Nephron (organoid): ENCODE results near the gene UBE4B.
"Not testable (repeated sequence)": the region's sequence is repeated elsewhere in the genome, so short reads cannot be mapped to it uniquely, and the experiment has no call there.

Experiments
- H3K27ac Mint-ChIP-seq, 3 experiments: 2 replicates each; pipeline ENCODE4 v1.8.0; 2020; ENCODE audit warnings: mixed read lengths in 3 of 3, mild to moderate bottlenecking in 2 of 3, moderate library complexity in 1 of 3
- H3K27me3 Mint-ChIP-seq: 2 replicates; pipeline ENCODE4 v1.8.0; 2021; ENCODE audit warnings: low read depth, mild to moderate bottlenecking, moderate library complexity, mixed read lengths
- H3K36me3 Mint-ChIP-seq: 2 replicates; pipeline ENCODE4 v1.8.0; 2020; ENCODE audit warnings: low read depth, mixed read lengths
- H3K4me1 Mint-ChIP-seq: 2 replicates; pipeline ENCODE4 v1.8.0; 2020; ENCODE audit warnings: mixed read lengths
- H3K4me3 Mint-ChIP-seq, 3 experiments: 2 replicates each; pipeline ENCODE4 v1.8.0; 2020; ENCODE audit warnings: mild to moderate bottlenecking in 3 of 3, mixed read lengths in 3 of 3, moderate library complexity in 2 of 3
- H3K9me3 Mint-ChIP-seq: 2 replicates; pipeline ENCODE4 v1.8.0; 2020; ENCODE audit warnings: mixed read lengths
- CTCF ChIP-seq, 3 experiments: fragments of 200-600 bp; sonication (generic); IDR thresholded peaks; one replicate each; pipeline ENCODE4 v1.5.0; 2021; ENCODE audit warnings: antibody characterized with exemption in 3 of 3; ENCODE audit not compliant: unreplicated experiment in 3 of 3

The UBE4B gene

GRCh38 chr1:10217748-10218441 is 185.1 kb downstream of the UBE4B start:
- TF ChIP-seq CTCF (IDR thresholded peaks at IDR 0.05; ENCODE audit: unreplicated experiment in 3 of 3) = no peak
- peak overlapping the region; percentile 54 to 73 (median 63) for H3K27ac Mint-ChIP-seq
- H3K4me1 Mint-ChIP-seq = peaks cover 39% of the 10 kb centered on the region
- peaks cover 4% of the 10 kb centered on the region for H3K36me3 Mint-ChIP-seq
- peak overlapping the region in 1 of 3 experiments; percentile 50 for H3K4me3 Mint-ChIP-seq
- no peaks in the 10 kb centered on the region for H3K27me3 Mint-ChIP-seq
- no peaks in the 10 kb centered on the region for H3K9me3 Mint-ChIP-seq

- Mint-ChIP-seq H3K36me3 (peaks cover 7% of the 10 kb centered on the region), H3K4me3 (no peak overlapping the region), H3K9me3 (no peaks in the 10 kb centered on the region), H3K27me3 (no peaks in the 10 kb centered on the region), H3K27ac (no peak overlapping the region), H3K4me1 (peaks cover 29% of the 10 kb centered on the region)
- TF ChIP-seq CTCF (IDR thresholded peaks at IDR 0.05; ENCODE audit: unreplicated experiment in 3 of 3) = no peak
These were observed 187.4 kb downstream of the UBE4B start for GRCh38 chr1:10220200-10220599.

- H3K4me3 Mint-ChIP-seq, H3K9me3 Mint-ChIP-seq, H3K27me3 Mint-ChIP-seq, H3K27ac Mint-ChIP-seq: not testable (repeated sequence)
- H3K36me3 Mint-ChIP-seq = peaks cover 12% of the 10 kb centered on the region
- peaks cover 30% of the 10 kb centered on the region for H3K4me1 Mint-ChIP-seq
These were observed 187.9 kb downstream of the UBE4B start for GRCh38 chr1:10220657-10221056.

GRCh38 chr1:10225573-10225972 is 192.8 kb downstream of the UBE4B start:
- H3K27ac Mint-ChIP-seq = peak overlapping the region in 2 of 3 experiments; percentile 4 to 57
- peaks cover 20% of the 10 kb centered on the region for H3K4me1 Mint-ChIP-seq
- H3K36me3 Mint-ChIP-seq = peaks cover 16% of the 10 kb centered on the region
- H3K27me3 Mint-ChIP-seq = no peaks in the 10 kb centered on the region
- H3K9me3 Mint-ChIP-seq = no peaks in the 10 kb centered on the region
- no peak for TF ChIP-seq CTCF (IDR thresholded peaks at IDR 0.05; ENCODE audit: unreplicated experiment in 3 of 3)
- no peak overlapping the region for H3K4me3 Mint-ChIP-seq

GRCh38 chr1:10228528-10228927 is 195.8 kb downstream of the UBE4B start:
- H3K27ac Mint-ChIP-seq = no peak overlapping the region
- no peaks in the 10 kb centered on the region for H3K27me3 Mint-ChIP-seq
- peaks cover 31% of the 10 kb centered on the region for H3K4me1 Mint-ChIP-seq
- TF ChIP-seq CTCF (IDR thresholded peaks at IDR 0.05; ENCODE audit: unreplicated experiment in 3 of 3) = no peak
- no peak overlapping the region for H3K4me3 Mint-ChIP-seq
- no peaks in the 10 kb centered on the region for H3K9me3 Mint-ChIP-seq
- peaks cover 9% of the 10 kb centered on the region for H3K36me3 Mint-ChIP-seq

GRCh38 chr1:10229903-10230302 is 197.1 kb downstream of the UBE4B start:
- Mint-ChIP-seq H3K4me3 (no peak overlapping the region), H3K27me3 (no peaks in the 10 kb centered on the region), H3K27ac (no peak overlapping the region), H3K36me3 (peaks cover 12% of the 10 kb centered on the region), H3K9me3 (no peaks in the 10 kb centered on the region), H3K4me1 (peaks cover 31% of the 10 kb centered on the region)
- no peak for TF ChIP-seq CTCF (IDR thresholded peaks at IDR 0.05; ENCODE audit: unreplicated experiment in 3 of 3)
